Transverse colon (tissue), 4 donors: ENCODE measurements around the gene EMX1. TPM values are rescaled to one million over a fixed set of nuclear protein-coding genes. Genes with fewer than 3 reads are reported as not detected.

ENCODE experiments used
- DNase-seq: peaks from one replicate; pipeline ENCODE4 v3.0.0-alpha.2; 2019
- H3K27ac ChIP-seq, 4 donors: fragments of 200-600 bp; sonication (generic); 2 replicates each; pipeline ENCODE4 v1.5.1; 2016 to 2018; ENCODE audit warnings: inconsistent platforms in 4 of 4
- H3K27me3 ChIP-seq: fragments of 200-600 bp; sonication (generic); 2 replicates; pipeline ENCODE4 v1.5.1; 2017; ENCODE audit warnings: inconsistent platforms
- H3K36me3 ChIP-seq, 4 donors: fragments of 200-600 bp; sonication (generic); 2 replicates each; pipeline ENCODE4 v1.5.1; 2017 to 2019; ENCODE audit warnings: inconsistent platforms in 4 of 4
- H3K4me1 ChIP-seq, 4 donors: fragments of 200-600 bp; sonication (generic); 2 replicates each; pipeline ENCODE4 v1.5.1; 2017 to 2020; ENCODE audit warnings: inconsistent platforms in 4 of 4
- H3K4me3 ChIP-seq, 4 donors: fragments of 200-600 bp; sonication (generic); 1 replicate in 1 of 4; 2 replicates in 3 of 4; pipeline versions ENCODE4 v1.5.1 to v1.6.1; 2017 to 2019; ENCODE audit warnings: inconsistent platforms in 4 of 4
- H3K9me3 ChIP-seq, 2 donors: fragments of 200-600 bp; sonication (generic); 2 replicates each; pipeline ENCODE4 v1.5.1; 2017 to 2019; ENCODE audit warnings: inconsistent platforms in 2 of 2
- CTCF ChIP-seq, 5 experiments: fragments of 200-600 bp in 3 of 5; fragments of 450-650 bp in 2 of 5; sonication (generic) in 3 of 5; IDR thresholded peaks; 1 replicate in 2 of 5; 2 replicates in 3 of 5; pipeline ENCODE4 v1.5.1; 2016 to 2017; ENCODE audit warnings: antibody characterized with exemption in 5 of 5, inconsistent platforms in 3 of 5, mild to moderate bottlenecking in 2 of 5, moderate library complexity in 1 of 5
- EP300 ChIP-seq: sonication (generic); formaldehyde crosslinking; IDR thresholded peaks from one replicate; pipeline ENCODE4 v1.6.1; 2017; ENCODE audit warnings: antibody characterized with exemption, low read depth
- POLR2A ChIP-seq: fragments of 450-650 bp; IDR thresholded peaks from one replicate; pipeline ENCODE4 v1.6.1; 2016; ENCODE audit warnings: antibody characterized with exemption, mild to moderate bottlenecking, moderate library complexity
- POLR2AphosphoS5 ChIP-seq, 3 donors: sonication (generic); formaldehyde crosslinking; IDR thresholded peaks; one replicate each; pipeline ENCODE4 v1.6.1; 2016; ENCODE audit warnings: antibody characterized with exemption in 3 of 3
- WGBS, 2 donors: methylation state at CpG; one replicate each; pipeline ENCODE4 v1.1.5; 2018; ENCODE audit warnings: low coverage in 1 of 2; 5-methylcytosine and 5-hydroxymethylcytosine counted together
- in situ Hi-C, 4 donors: fragments of 200-750 bp; cut with MboI; loops; one replicate each; pipeline versions ENCODE4 v1.15.0 to v1.15.1; 2017; ENCODE audit warnings: low sequenced_read_pairs in 3 of 4, low pct_ligation_motif_present in 1 of 4, low pct_unique_long_range_greater_than_20kb in 1 of 4
- intact Hi-C: fragments of 100-400 bp; cut with DNase I; formaldehyde crosslinking; loops from one replicate; pipeline ENCODE4 v1.15.1; 2023; ENCODE audit warnings: low total_unique reads
- total RNA-seq, 4 donors: library from RNA; depleted of rRNA; stranded (reverse); fragments of >200 nt; gene quantifications; one replicate each; pipeline ENCODE4 v1.1.0, GENCODE V29; 2016

The EMX1 gene
- total RNA-seq, 4 donors from 2014 or later: 1.5 to 2.9 (median 2.7) TPM; not detected in 1

GRCh38 chr2:72950558-72951255 is 33.4 kb downstream of the EMX1 start:
- WGBS, 2 donors: 87% methylated on average over 11 of the region's 13 CpGs; no CpG with 5 or more reads in 1 of the 2 donors
- no peaks in the 10 kb centered on the region for H3K27me3 ChIP-seq
- in situ Hi-C loops (no loop called here), intact Hi-C loops (no loop called here)
- H3K4me3 ChIP-seq: no peak overlapping the region
- DNase-seq: peak; percentile 24
- TF ChIP-seq POLR2A (no peak), POLR2AphosphoS5 (IDR thresholded peaks at IDR 0.05) (no peak), EP300 (no peak), CTCF (IDR thresholded peaks at IDR 0.05) (no peak)
- no peaks in the 10 kb centered on the region for H3K4me1 ChIP-seq
- no peaks in the 10 kb centered on the region for H3K36me3 ChIP-seq
- H3K27ac ChIP-seq: no peak overlapping the region
- H3K9me3 ChIP-seq: no peaks in the 10 kb centered on the region

GRCh38 chr2:72951303-72952095 is 34.2 kb downstream of the EMX1 start:
- TF ChIP-seq EP300 (no peak), POLR2A (no peak), POLR2AphosphoS5 (IDR thresholded peaks at IDR 0.05) (no peak), CTCF (IDR thresholded peaks at IDR 0.05) (no peak)
- Histone ChIP-seq H3K9me3 (no peaks in the 10 kb centered on the region), H3K36me3 (no peaks in the 10 kb centered on the region), H3K4me1 (no peaks in the 10 kb centered on the region), H3K4me3 (no peak overlapping the region), H3K27ac (no peak overlapping the region), H3K27me3 (no peaks in the 10 kb centered on the region)
- in situ Hi-C loops: no loop called here
- intact Hi-C loops: no loop called here
- no peak for DNase-seq
- WGBS, 2 donors: 95% methylated on average over 8 of the region's 8 CpGs; no CpG with 5 or more reads in 1 of the 2 donors

GRCh38 chr2:72952110-72952823 is 34.9 kb downstream of the EMX1 start:
- in situ Hi-C loops (no loop called here), intact Hi-C loops (no loop called here)
- Histone ChIP-seq H3K27me3 (no peaks in the 10 kb centered on the region), H3K36me3 (no peaks in the 10 kb centered on the region), H3K4me3 (no peak overlapping the region), H3K27ac (no peak overlapping the region), H3K4me1 (no peaks in the 10 kb centered on the region), H3K9me3 (no peaks in the 10 kb centered on the region)
- TF ChIP-seq CTCF (IDR thresholded peaks at IDR 0.05): no peak
- no peak for TF ChIP-seq POLR2AphosphoS5 (IDR thresholded peaks at IDR 0.05)
- TF ChIP-seq EP300: no peak
- no peak for TF ChIP-seq POLR2A
- WGBS, 2 donors: 93% methylated on average over 8 of the region's 8 CpGs; no CpG with 5 or more reads in 1 of the 2 donors
- no peak for DNase-seq

- H3K9me3 ChIP-seq: no peaks in the 10 kb centered on the region
- in situ Hi-C loops (no loop called here), intact Hi-C loops (no loop called here)
- H3K4me3 ChIP-seq: no peak overlapping the region
- no peaks in the 10 kb centered on the region for H3K36me3 ChIP-seq
- TF ChIP-seq POLR2A (no peak), POLR2AphosphoS5 (IDR thresholded peaks at IDR 0.05) (no peak), EP300 (no peak), CTCF (IDR thresholded peaks at IDR 0.05) (no peak)
- 93 to 98% methylated on average over 11 to 14 of the region's 14 CpGs for WGBS, 2 donors
- no peaks in the 10 kb centered on the region for H3K4me1 ChIP-seq
- H3K27ac ChIP-seq: no peak overlapping the region
- DNase-seq: no peak
- H3K27me3 ChIP-seq: no peaks in the 10 kb centered on the region
These were observed 35.6 kb downstream of the EMX1 start for GRCh38 chr2:72952961-72953360.
